GM18858 (cell line): ENCODE data around the gene C16orf95.
"Not testable (repeated sequence)": the region's sequence is repeated elsewhere in the genome, so short reads cannot be mapped to it uniquely, and the experiment has no call there.

Experiments
- ATAC-seq: cut with Tn5 transposase; IDR thresholded peaks from one replicate; pipeline ENCODE4 v1.9.1; 2021; ENCODE audit not compliant: unreplicated experiment

Gene C16orf95

DNA sequence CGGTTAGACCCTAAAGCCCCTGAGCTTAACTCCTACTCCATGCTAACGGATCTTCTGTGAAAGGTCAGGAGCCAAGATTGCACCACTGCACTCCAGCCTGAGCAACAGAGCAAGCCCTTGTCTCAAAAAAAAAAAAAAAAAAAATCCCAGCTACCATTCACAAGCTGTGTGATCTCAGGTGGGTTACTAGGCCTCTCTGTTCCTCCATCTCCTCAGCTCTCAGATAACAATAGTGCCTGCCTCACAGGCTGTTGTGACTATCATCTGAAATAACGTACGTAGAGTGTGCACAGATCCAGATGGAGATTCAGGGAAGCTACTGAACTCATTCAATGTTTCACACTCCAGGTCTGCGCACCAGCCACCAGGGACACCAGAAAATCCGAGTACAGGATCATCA, 57.8 kb downstream of the C16orf95 start:
- no peak for ATAC-seq

DNA sequence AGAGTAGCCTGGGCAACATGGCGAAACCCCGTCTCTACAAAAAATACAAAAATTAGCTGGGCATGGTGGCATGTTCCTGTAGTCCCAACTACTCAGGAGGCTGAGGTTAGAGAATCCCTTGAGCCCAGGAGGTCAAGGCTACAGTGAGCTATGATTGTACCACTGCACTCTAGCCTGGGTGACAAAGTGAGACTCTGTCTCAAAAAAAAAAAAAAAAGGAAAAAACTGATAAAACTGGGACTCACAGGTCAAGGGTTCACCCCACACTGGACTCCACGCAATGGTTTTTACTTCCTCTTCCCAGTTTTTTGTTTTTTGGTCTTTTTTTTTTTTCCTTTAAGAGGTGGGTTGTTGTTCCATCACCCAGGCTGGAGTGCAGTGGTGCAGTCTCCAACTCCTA, 58.5 kb downstream of the C16orf95 start:
- ATAC-seq: not testable (repeated sequence)

GRCh38 chr16:87255866-87256265, 61.3 kb downstream of the C16orf95 start:
- no peak for ATAC-seq

DNA sequence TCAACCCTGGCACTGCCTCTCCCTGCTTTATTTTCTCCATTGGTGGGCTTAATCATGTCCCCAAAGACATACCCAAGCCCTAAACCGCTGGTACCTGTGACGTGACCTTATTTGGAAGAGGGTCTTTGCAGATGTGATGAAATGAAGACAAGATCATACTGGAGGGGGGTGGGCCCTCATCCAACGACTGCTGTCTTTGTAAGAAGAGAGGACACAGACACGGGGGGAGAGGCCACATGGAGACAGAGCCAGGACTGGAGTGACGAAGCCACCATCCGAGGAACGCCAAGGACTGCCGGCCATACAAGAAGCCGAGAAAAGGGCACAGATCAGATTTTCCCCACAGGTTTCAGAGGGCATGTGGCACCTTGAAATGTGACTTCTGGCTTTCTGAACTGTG, 62.5 kb downstream of the C16orf95 start:
- no peak for ATAC-seq

- no peak for ATAC-seq
Measured at GRCh38 chr16:87254296-87254695, 62.9 kb downstream of the C16orf95 start.

- no peak for ATAC-seq
Measured at GRCh38 chr16:87253536-87253935, 63.7 kb downstream of the C16orf95 start.
